HepG2 (cell line): ENCODE measurements around the gene SLC8A2. TPM values are rescaled to one million over a fixed set of nuclear protein-coding genes. Genes with fewer than 3 reads are reported as not detected.

Experiments used
- CBX1 ChIP-seq: IDR thresholded peaks from one replicate; pipeline ENCODE4 v1.6.1; 2016; ENCODE audit warnings: antibody characterized with exemption, low read depth
- EEA1 ChIP-seq: sonication (generic); formaldehyde crosslinking; IDR thresholded peaks from 2 replicates; pipeline ENCODE4 v1.5.1; 2020; ENCODE audit warnings: mild to moderate bottlenecking, missing genetic modification reagents, borderline replicate concordance
- EP300 ChIP-seq, 3 experiments: sonication (generic) in 1 of 3; formaldehyde crosslinking in 1 of 3; IDR thresholded peaks; 2 replicates each; pipeline versions ENCODE4 v1.5.1 to v1.6.1; 2011 to 2020; ENCODE audit warnings: low read depth in 2 of 3, low read length in 2 of 3, borderline replicate concordance in 1 of 3, improper control_type of control experiment in 1 of 3, mild to moderate bottlenecking in 1 of 3, missing genetic modification reagents in 1 of 3, moderate library complexity in 1 of 3
- ETV5 ChIP-seq: IDR thresholded peaks from 2 replicates; pipeline ENCODE4 v1.6.1; 2018; ENCODE audit warnings: missing biosample characterization, missing genetic modification reagents, inconsistent platforms, borderline replicate concordance
- GMEB1 ChIP-seq: sonication (generic); formaldehyde crosslinking; IDR thresholded peaks from 2 replicates; pipeline ENCODE4 v1.5.1; 2020; ENCODE audit warnings: missing genetic modification reagents, mild to moderate bottlenecking, borderline replicate concordance
- HHEX ChIP-seq: IDR thresholded peaks from 2 replicates; pipeline ENCODE4 v1.6.1; 2016; ENCODE audit warnings: control low read depth
- HOXD1 ChIP-seq: sonication (generic); formaldehyde crosslinking; IDR thresholded peaks from 2 replicates; pipeline ENCODE4 v1.5.0; 2020; ENCODE audit warnings: missing genetic modification reagents
- KLF11 ChIP-seq: IDR thresholded peaks from 2 replicates; pipeline ENCODE4 v1.6.1; 2016; ENCODE audit warnings: missing compliant biosample characterization
- KLF15 ChIP-seq: sonication (generic); formaldehyde crosslinking; IDR thresholded peaks from 2 replicates; pipeline ENCODE4 v1.8.1; 2023; ENCODE audit warnings: borderline replicate concordance, mild to moderate bottlenecking, inconsistent platforms, missing genetic modification reagents, mixed read lengths
- ONECUT2 ChIP-seq: sonication (generic); formaldehyde crosslinking; IDR thresholded peaks from 2 replicates; pipeline ENCODE4 v1.4.0; 2020; ENCODE audit warnings: missing genetic modification reagents
- PPARG ChIP-seq: conservative IDR thresholded peaks from 2 replicates; pipeline ENCODE4 v1.6.1; 2016; ENCODE audit warnings: missing biosample characterization, missing genetic modification reagents
- PREB ChIP-seq: sonication (generic); formaldehyde crosslinking; IDR thresholded peaks from 2 replicates; pipeline ENCODE4 v1.4.0; 2020; ENCODE audit warnings: missing genetic modification reagents
- RAD51 ChIP-seq: fragments of 450-650 bp; IDR thresholded peaks from 2 replicates; pipeline ENCODE4 v1.6.1; 2016; ENCODE audit warnings: borderline replicate concordance
- RNF219 ChIP-seq: sonication (generic); formaldehyde crosslinking; IDR thresholded peaks from 2 replicates; pipeline ENCODE4 v1.5.0; 2020; ENCODE audit warnings: mild to moderate bottlenecking, missing genetic modification reagents
- SRSF9 ChIP-seq: fragments of 200-400 bp; formaldehyde crosslinking; IDR thresholded peaks from 2 replicates; pipeline ENCODE4 v1.6.1; 2018; ENCODE audit warnings: borderline replicate concordance, mild to moderate bottlenecking, low read depth, low read length; ENCODE audit not compliant: insufficient read depth, poor library complexity, severe bottlenecking
- ZBTB20 ChIP-seq: sonication (generic); formaldehyde crosslinking; IDR thresholded peaks from 2 replicates; pipeline ENCODE4 v1.8.1; 2023; ENCODE audit warnings: missing genetic modification reagents, low read depth, mild to moderate bottlenecking, borderline replicate concordance
- ZNF207 ChIP-seq: fragments of 450-650 bp; IDR thresholded peaks from 2 replicates; pipeline ENCODE4 v1.6.1; 2016; ENCODE audit warnings: antibody characterized with exemption, borderline replicate concordance
- ZNF431 ChIP-seq: sonication (generic); formaldehyde crosslinking; IDR thresholded peaks from 2 replicates; pipeline ENCODE4 v1.9.0; 2022; ENCODE audit warnings: missing genetic modification reagents, low read depth, mild to moderate bottlenecking, borderline replicate concordance
- ZNF513 ChIP-seq: sonication (generic); formaldehyde crosslinking; conservative IDR thresholded peaks from 2 replicates; pipeline ENCODE4 v1.5.0; 2020; ENCODE audit warnings: missing genetic modification reagents
- ZNF614 ChIP-seq: IDR thresholded peaks from 2 replicates; pipeline ENCODE4 v1.6.1; 2018; ENCODE audit warnings: missing biosample characterization, missing genetic modification reagents, inconsistent platforms, borderline replicate concordance
- ZNF781 ChIP-seq: sonication (generic); formaldehyde crosslinking; IDR thresholded peaks from 2 replicates; pipeline ENCODE4 v1.5.1; 2020; ENCODE audit warnings: borderline replicate concordance, mild to moderate bottlenecking, missing genetic modification reagents; ENCODE audit errors: not compliant biosample characterization
- ZNF790 ChIP-seq: sonication (generic); formaldehyde crosslinking; IDR thresholded peaks from 2 replicates; pipeline ENCODE4 v1.8.0; 2022; ENCODE audit warnings: missing genetic modification reagents, mild to moderate bottlenecking, borderline replicate concordance
- ZSCAN20 ChIP-seq: sonication (generic); formaldehyde crosslinking; IDR thresholded peaks from 2 replicates; pipeline ENCODE4 v1.4.0; 2020; ENCODE audit warnings: missing genetic modification reagents, mild to moderate bottlenecking, borderline replicate concordance
- polyA plus RNA-seq, 8 experiments: library from polyadenylated mRNA; depleted of rRNA in 3 of 8; stranded (reverse) in 7 of 8; unstranded in 1 of 8; fragments of >200 nt; fragmentation: Illumina TruSeq in 4 of 8; extraction: Trizol in 4 of 8; gene quantifications; 2 replicates each; pipeline versions ENCODE4 v1.2.1 to v1.2.3, GENCODE V29; 2011 to 2016; ENCODE audit warnings: low read depth in 4 of 8, missing spikeins in 1 of 8, mixed read lengths in 1 of 8; ENCODE audit not compliant: insufficient read depth in 1 of 8
- total RNA-seq, 5 experiments: library from RNA; depleted of rRNA; stranded (reverse); fragments of >200 nt; fragmentation: Illumina TruSeq; extraction: Trizol; gene quantifications; 2 replicates each; pipeline ENCODE4 v1.2.3, GENCODE V29; 2016; ENCODE audit warnings: low read depth in 1 of 5

Gene SLC8A2
- total and polyA plus RNA-seq, 2 of the 13 experiments (the other 11 are each of a cell fraction or from before 2014, with no cell fraction given): 0.02 TPM; not detected in 1

- TF ChIP-seq PREB: no peak
- no peak for TF ChIP-seq ONECUT2 (CRISPR knock-in tag)
- TF ChIP-seq HHEX (CRISPR knock-in tag): no peak
- no peak for TF ChIP-seq ZNF513 (CRISPR knock-in tag)
- TF ChIP-seq GMEB1: no peak
- no peak for TF ChIP-seq ZNF431 (CRISPR knock-in tag)
- no peak for TF ChIP-seq KLF15
- TF ChIP-seq ZNF781 (CRISPR knock-in tag): no peak
- TF ChIP-seq KLF11 (CRISPR knock-in tag): no peak
- no peak for TF ChIP-seq EEA1 (CRISPR knock-in tag)
- no peak for TF ChIP-seq ZNF614 (CRISPR knock-in tag)
- no peak for TF ChIP-seq RNF219 (CRISPR knock-in tag)
- no peak for TF ChIP-seq SRSF9
- TF ChIP-seq HOXD1 (CRISPR knock-in tag): no peak
- TF ChIP-seq ZBTB20 (CRISPR knock-in tag): no peak
- TF ChIP-seq PPARG (CRISPR knock-in tag): no peak
- no peak; the same call in 1 of the 2 replicates for TF ChIP-seq ZNF790 (CRISPR knock-in tag)
- TF ChIP-seq CBX1: no peak
- no peak for TF ChIP-seq RAD51
- TF ChIP-seq ZNF207: no peak
- TF ChIP-seq EP300 (IDR thresholded peaks at IDR 0.05; ENCODE audit: low read depth in 2 of 2, low read length in 2 of 2): no peak
- TF ChIP-seq EP300 (CRISPR knock-in tag; IDR thresholded peaks at IDR 0.05; ENCODE audit: borderline replicate concordance): no peak
- no peak for TF ChIP-seq ZSCAN20 (CRISPR knock-in tag)
- TF ChIP-seq ETV5: no peak
Measured at GRCh38 chr19:47406711-47407416, 64.8 kb downstream of the SLC8A2 start (continued).
